PC-3 (cell line): ENCODE data around the gene TMPRSS7.

Source experiments
- EZH2 ChIP-seq: fragments of 300-600 bp; sonication (generic); IDR thresholded peaks from one replicate; pipeline ENCODE4 v1.6.1; 2017; ENCODE audit warnings: antibody characterized with exemption, mild to moderate bottlenecking, low read length; ENCODE audit not compliant: unreplicated experiment
- EZH2phosphoT487 ChIP-seq: fragments of 300-600 bp; sonication (generic); IDR thresholded peaks from 2 replicates; pipeline ENCODE4 v1.6.1; 2018; ENCODE audit warnings: mild to moderate bottlenecking, antibody characterized with exemption, low read length, borderline replicate concordance
- TF ChIP-seq, protein P1 (sequence below): fragments of 300-600 bp; sonication (generic); conservative IDR thresholded peaks from 2 replicates; pipeline ENCODE4 v1.5.1; 2017; ENCODE audit warnings: antibody characterized with exemption, low read depth, mild to moderate bottlenecking, low read length

DNA sequence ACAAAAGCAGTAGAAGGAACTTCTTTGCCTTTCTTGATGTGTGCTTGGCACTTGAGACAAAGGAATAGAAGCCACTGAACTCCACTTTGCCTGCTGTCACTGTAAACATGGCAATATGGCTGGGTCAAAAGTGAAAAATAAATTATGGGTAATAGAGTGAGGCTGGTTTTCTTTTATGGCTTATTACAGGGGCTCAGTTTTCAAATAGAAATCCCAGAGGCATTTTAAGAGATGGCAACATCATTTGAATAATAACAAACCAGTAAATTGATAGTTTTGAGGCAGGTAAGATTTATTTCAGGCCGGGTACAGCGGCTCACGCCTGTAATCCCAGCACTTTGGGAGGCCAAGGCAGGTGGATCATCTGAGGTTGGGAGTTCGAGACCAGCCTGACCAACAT, 54.4 kb downstream of the TMPRSS7 start:
- TF ChIP-seq, protein P1, sequence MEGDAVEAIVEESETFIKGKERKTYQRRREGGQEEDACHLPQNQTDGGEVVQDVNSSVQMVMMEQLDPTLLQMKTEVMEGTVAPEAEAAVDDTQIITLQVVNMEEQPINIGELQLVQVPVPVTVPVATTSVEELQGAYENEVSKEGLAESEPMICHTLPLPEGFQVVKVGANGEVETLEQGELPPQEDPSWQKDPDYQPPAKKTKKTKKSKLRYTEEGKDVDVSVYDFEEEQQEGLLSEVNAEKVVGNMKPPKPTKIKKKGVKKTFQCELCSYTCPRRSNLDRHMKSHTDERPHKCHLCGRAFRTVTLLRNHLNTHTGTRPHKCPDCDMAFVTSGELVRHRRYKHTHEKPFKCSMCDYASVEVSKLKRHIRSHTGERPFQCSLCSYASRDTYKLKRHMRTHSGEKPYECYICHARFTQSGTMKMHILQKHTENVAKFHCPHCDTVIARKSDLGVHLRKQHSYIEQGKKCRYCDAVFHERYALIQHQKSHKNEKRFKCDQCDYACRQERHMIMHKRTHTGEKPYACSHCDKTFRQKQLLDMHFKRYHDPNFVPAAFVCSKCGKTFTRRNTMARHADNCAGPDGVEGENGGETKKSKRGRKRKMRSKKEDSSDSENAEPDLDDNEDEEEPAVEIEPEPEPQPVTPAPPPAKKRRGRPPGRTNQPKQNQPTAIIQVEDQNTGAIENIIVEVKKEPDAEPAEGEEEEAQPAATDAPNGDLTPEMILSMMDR: no peak
- TF ChIP-seq EZH2 (no peak), EZH2phosphoT487 (no peak)
